ENCODE results near the gene RANBP3. TPM values are rescaled to one million over a fixed set of nuclear protein-coding genes. Genes with fewer than 3 reads are reported as not detected.
"Not testable (repeated sequence)": the region's sequence is repeated elsewhere in the genome, so short reads cannot be mapped to it uniquely, and the experiment has no call there.

The RANBP3 gene
- total RNA-seq, 4 donors from 2014 or later, result 43.8 to 60.1 (median 45.9) TPM

- no peak for ATAC-seq (ENCODE audit: low FRiP score)
- no peak for DNase-seq (ENCODE audit: low spot score)
- no peak for TF ChIP-seq CTCF (IDR thresholded peaks at IDR 0.05)
These were observed 12.9 kb downstream of the RANBP3 start for GRCh38 chr19:5964816-5965565.

GRCh38 chr19:5963855-5964254, 14.1 kb downstream of the RANBP3 start:
- ATAC-seq (ENCODE audit: low FRiP score) (no peak), DNase-seq (ENCODE audit: low spot score) (no peak)
- TF ChIP-seq CTCF (IDR thresholded peaks at IDR 0.05), result no peak

- not testable (repeated sequence) for ATAC-seq (ENCODE audit: low FRiP score); DNase-seq (ENCODE audit: low spot score)
These were observed 14.7 kb downstream of the RANBP3 start for GRCh38 chr19:5963259-5963658.

GRCh38 chr19:5961969-5962945, 15.7 kb downstream of the RANBP3 start:
- DNase-seq (ENCODE audit: low spot score) (no peak), ATAC-seq (ENCODE audit: low FRiP score) (peak; percentile 22)
- TF ChIP-seq CTCF (IDR thresholded peaks at IDR 0.05), result no peak

- not testable (repeated sequence) for ATAC-seq (ENCODE audit: low FRiP score)
These were observed 16.3 kb downstream of the RANBP3 start for GRCh38 chr19:5961641-5961968.

GRCh38 chr19:5960005-5961001, 17.6 kb downstream of the RANBP3 start:
- no peak for TF ChIP-seq CTCF (IDR thresholded peaks at IDR 0.05)
- ATAC-seq (ENCODE audit: low FRiP score) (no peak), DNase-seq (ENCODE audit: low spot score) (no peak)

More at GRCh38 chr19:5961641-5961968, 16.3 kb downstream of the RANBP3 start:
- not testable (repeated sequence) for DNase-seq (ENCODE audit: low spot score)

GRCh38 chr19:5959260-5960004, 18.5 kb downstream of the RANBP3 start:
- no peak for ATAC-seq (ENCODE audit: low FRiP score)
- no peak for TF ChIP-seq CTCF (IDR thresholded peaks at IDR 0.05)
- no peak for DNase-seq (ENCODE audit: low spot score)
